Erythroblast (primary cell): ENCODE results near the gene SLC1A2.

ENCODE experiments used
- GATA1 ChIP-seq: IDR thresholded peaks from 2 replicates; pipeline ENCODE4 v1.6.1; 2011; ENCODE audit warnings: low read depth, mild to moderate bottlenecking, control low read depth, low read length, moderate library complexity
- POLR2A ChIP-seq: IDR thresholded peaks from 2 replicates; pipeline ENCODE4 v1.6.1; 2011; ENCODE audit warnings: mild to moderate bottlenecking, low read length

GRCh38 chr11:35271031-35271430, 148.3 kb downstream of the SLC1A2 start:
- TF ChIP-seq POLR2A (no peak), GATA1 (no peak)
